HG03571 (cell line): ENCODE results near the gene PLCL1.
A peak's percentile ranks its signal among the peaks of the same experiment; 100 is the strongest.

Experiments
- ATAC-seq: cut with Tn5 transposase; IDR thresholded peaks from one replicate; pipeline ENCODE4 v1.9.1; 2021; ENCODE audit not compliant: unreplicated experiment

PLCL1 gene

GRCh38 chr2:197883354-197884032, 79.1 kb downstream of the PLCL1 start:
- no peak for ATAC-seq

- no peak for ATAC-seq
Observed at GRCh38 chr2:197884252-197884651, 79.9 kb downstream of the PLCL1 start.

GRCh38 chr2:197885126-197885525, 80.7 kb downstream of the PLCL1 start:
- no peak for ATAC-seq

- ATAC-seq = no peak
Observed at GRCh38 chr2:197885587-197885986, 81.2 kb downstream of the PLCL1 start.

- ATAC-seq = no peak
Observed at GRCh38 chr2:197888321-197888720, 83.9 kb downstream of the PLCL1 start.

GRCh38 chr2:197889041-197889440, 84.6 kb downstream of the PLCL1 start:
- ATAC-seq = peak; percentile 98

DNA sequence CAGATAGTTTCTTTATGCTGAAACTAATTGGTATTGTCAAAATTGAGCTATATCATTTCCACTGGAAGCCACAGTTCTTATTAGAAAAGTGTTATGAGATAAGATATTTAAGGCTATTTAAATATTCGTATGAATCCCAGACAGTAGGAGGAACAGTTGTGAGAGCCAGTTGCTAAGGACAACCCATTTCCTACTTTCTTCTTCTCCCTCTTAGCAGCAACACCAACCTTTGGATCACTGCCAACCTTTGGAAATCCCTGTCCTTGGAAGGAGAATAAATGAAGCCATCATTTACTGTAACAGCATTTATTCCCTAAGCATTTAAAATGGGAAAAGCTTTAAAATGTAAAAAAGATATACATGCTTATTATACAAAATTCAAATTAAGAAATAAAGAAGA, 85.8 kb downstream of the PLCL1 start:
- no peak for ATAC-seq

DNA sequence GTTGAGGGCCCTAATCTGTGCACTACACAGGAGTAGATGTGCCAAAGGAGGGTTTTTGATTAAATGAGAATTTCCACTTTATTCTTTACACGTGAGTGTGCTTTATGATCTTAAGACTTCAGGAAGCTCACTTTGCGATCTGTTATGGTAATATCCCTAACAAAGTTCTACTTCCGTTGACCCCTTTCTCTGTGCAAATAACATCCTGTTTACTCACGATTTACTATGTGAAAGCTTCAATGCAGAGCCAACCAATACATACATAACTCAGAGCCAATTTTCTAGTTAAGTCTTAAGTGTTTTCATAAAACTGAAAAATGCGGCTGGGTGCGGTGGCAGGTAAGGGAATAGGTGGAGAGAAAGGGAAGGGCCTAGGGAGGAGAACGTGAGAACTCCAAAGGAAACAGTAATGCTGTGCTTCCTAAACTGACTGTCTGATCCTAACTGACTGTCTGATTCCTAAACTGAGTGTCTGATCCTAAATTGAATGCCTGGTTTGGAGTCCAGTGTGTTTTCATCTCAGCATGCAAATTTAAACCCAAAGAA, 87.6 kb downstream of the PLCL1 start:
- no peak for ATAC-seq

DNA sequence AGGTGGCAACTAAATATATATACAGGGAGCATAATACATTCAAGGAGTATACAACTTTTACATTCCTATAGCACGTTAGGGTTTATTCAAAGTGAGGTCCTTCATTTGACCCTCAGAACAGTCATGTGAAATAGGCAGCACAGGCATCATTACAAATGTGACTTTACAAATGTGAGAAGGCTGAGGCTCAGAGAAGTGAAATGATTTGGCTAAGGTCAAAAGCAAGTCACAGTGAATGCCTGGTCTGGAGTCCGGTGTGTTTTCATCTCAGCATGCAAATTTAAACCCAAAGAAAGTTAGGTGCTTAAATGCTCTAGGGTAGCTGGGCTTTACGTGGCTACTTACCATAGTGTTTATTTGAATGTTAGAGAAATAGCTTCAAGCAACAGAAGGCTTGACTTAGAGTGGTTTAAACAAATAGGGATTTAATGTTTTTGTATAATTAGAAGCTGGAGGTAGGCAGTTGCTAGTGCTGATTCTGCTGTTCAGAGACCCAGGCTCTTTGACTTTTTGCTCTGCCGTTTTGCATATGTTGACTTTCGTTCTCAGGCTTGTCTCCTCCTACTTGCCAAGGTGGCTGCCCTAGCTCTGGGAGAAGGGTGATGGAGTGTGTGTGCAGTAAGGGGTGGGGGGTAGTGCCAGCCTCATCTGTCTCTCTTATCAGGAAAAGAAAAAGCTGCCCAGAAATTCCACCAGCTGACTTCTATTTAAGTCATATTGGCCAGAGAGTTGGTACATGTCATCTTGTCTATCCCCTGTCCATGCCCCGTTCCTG, 89.2 kb downstream of the PLCL1 start:
- no peak for ATAC-seq

DNA sequence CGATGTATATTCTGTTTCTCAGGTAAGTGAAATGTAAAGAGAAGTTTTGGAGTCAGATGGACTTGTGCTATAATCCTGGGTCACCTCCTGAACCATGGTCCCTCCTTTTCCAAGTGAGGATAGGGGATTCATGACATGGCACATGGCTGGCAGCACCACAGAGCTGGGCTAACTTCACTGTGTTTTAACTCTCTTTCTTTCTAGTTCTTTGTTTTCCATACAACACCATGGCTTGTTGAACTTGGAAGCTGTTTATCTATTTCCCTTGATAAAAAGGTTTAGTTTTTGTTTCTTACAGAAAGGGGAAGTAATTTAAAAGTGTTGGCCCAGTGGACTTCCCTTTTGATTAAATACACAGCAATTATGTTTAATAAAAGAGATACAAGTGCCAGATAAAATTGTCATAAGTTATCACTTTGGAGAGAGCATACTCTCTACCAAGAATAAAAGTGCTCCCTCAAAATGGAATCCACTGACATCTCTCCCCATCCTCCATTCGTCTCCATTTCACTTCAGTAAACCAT, 90.4 kb downstream of the PLCL1 start:
- ATAC-seq = no peak

- ATAC-seq = no peak
Observed at GRCh38 chr2:197897960-197898678, 93.7 kb downstream of the PLCL1 start.

- ATAC-seq = no peak
Observed at GRCh38 chr2:197904446-197904845, 100.1 kb downstream of the PLCL1 start.

GRCh38 chr2:197908156-197908555, 103.8 kb downstream of the PLCL1 start:
- no peak for ATAC-seq

GRCh38 chr2:197908990-197909776, 104.8 kb downstream of the PLCL1 start:
- ATAC-seq = no peak

- no peak for ATAC-seq
Observed at GRCh38 chr2:197911667-197912066, 107.3 kb downstream of the PLCL1 start.

DNA sequence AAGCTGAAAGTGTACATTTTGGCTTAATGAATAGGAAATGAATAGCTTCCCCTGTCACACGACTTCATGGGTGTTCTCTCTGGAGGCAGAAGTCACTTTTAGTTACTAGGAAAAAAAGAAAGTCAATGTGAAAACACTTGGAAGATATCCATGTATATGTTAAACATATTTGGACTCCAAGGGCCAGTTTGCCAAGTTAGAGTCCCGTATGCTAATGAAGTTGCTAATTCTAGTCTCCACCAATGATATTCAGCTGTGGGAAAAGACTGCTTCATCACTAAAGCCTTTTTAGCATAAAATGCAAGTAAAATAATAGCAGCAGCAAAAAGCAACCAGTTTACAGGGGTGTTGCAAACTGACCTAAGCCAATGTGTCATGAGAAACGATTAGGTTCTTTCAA, 108.7 kb downstream of the PLCL1 start:
- no peak for ATAC-seq

- ATAC-seq = no peak
Observed at GRCh38 chr2:197914778-197915177, 110.4 kb downstream of the PLCL1 start.

- no peak for ATAC-seq
Observed at GRCh38 chr2:197915548-197916265, 111.3 kb downstream of the PLCL1 start.

- ATAC-seq = no peak
Observed at GRCh38 chr2:197919487-197919886, 115.1 kb downstream of the PLCL1 start.

GRCh38 chr2:197920088-197920487, 115.7 kb downstream of the PLCL1 start:
- no peak for ATAC-seq
